ENCODE measurements around the gene ITLN1.

The ITLN1 gene

DNA sequence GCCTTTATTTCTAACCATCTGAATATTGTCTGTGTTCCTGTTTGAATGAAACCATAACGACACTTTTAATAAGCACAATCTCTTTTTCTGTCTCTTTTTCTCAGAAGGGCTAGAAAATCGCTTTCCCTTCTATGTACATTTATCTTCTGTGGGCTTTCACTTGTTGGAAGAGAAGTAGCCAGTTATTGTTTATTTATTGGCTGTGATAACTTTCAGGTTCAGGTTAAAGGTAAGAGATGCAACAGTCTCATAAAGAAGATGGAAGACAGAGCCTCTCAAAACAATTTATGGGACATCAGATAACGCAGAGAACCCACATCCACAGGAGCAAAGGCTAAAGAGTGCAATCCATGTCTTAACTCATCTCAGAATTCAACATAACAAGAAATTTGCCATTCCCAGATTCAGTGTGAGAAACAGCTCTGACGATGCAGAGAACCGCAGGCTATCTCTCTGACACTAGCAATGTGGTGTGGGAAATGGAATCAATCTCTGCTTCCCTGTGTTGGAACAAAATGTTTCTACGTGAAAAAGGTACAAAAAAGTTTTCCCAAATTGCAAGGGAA, 18.2 kb downstream of the ITLN1 start:
- TF ChIP-seq, protein P1, sequence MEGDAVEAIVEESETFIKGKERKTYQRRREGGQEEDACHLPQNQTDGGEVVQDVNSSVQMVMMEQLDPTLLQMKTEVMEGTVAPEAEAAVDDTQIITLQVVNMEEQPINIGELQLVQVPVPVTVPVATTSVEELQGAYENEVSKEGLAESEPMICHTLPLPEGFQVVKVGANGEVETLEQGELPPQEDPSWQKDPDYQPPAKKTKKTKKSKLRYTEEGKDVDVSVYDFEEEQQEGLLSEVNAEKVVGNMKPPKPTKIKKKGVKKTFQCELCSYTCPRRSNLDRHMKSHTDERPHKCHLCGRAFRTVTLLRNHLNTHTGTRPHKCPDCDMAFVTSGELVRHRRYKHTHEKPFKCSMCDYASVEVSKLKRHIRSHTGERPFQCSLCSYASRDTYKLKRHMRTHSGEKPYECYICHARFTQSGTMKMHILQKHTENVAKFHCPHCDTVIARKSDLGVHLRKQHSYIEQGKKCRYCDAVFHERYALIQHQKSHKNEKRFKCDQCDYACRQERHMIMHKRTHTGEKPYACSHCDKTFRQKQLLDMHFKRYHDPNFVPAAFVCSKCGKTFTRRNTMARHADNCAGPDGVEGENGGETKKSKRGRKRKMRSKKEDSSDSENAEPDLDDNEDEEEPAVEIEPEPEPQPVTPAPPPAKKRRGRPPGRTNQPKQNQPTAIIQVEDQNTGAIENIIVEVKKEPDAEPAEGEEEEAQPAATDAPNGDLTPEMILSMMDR (conservative IDR thresholded peaks at IDR 0.05; ENCODE audit: low read depth, low read length): no peak
- no peak overlapping the region for H3K9ac ChIP-seq
- H3K79me2 ChIP-seq (ENCODE audit: insufficient read depth, low read depth): no peaks in the 10 kb centered on the region
- no peaks in the 10 kb centered on the region for H4K20me1 ChIP-seq (ENCODE audit: insufficient read depth)
- H3K36me3 ChIP-seq (ENCODE audit: insufficient read depth): no peaks in the 10 kb centered on the region
- no peak overlapping the region for H3K27ac ChIP-seq
- no peaks in the 10 kb centered on the region for H3K27me3 ChIP-seq (ENCODE audit: insufficient read depth, low read depth)
- no peak overlapping the region for H3K4me2 ChIP-seq
- H3K4me3 ChIP-seq (IDR thresholded peaks at IDR 0.05; ENCODE audit: insufficient read depth, low read depth, low read length): no peak overlapping the region
- H3K4me1 ChIP-seq (ENCODE audit: low read depth, poor library complexity, severe bottlenecking): no peaks in the 10 kb centered on the region
- H2AFZ ChIP-seq (ENCODE audit: low read depth): no peak overlapping the region

DNA sequence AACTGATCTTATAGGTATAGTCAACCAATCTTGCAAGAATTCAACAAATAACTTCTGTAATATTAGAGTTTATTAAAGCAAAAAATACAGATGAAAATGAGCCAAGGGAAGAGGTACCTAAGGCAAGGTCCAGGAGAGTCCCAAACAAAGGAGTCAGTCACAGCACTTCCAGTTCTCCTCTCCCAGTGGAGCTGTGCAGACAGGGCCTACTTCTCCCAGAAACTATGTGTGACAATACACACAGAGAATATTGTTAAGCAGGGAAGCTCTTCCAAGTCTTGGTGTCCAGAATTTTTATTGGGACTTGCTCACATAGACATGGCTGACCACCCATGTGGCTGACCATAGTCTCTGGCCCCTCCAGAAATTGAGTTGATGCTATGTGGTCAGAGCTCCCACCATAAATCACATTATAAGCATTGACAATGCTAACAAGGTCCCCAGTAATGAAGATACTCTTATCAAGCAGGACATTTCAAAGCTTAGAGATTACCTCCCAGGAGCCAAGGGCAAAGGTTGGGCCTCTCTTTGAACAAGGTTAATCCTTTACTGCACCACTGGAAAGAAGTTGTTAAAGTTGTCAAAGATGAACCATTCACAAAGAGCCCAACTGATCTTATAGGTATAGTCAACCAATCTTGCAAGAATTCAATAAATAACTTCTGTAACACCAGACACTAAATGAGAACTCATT, 18.8 kb downstream of the ITLN1 start:
- Histone ChIP-seq H2AFZ (ENCODE audit: low read depth) (no peak overlapping the region), H3K27ac (no peak overlapping the region), H3K4me3 (IDR thresholded peaks at IDR 0.05; ENCODE audit: insufficient read depth, low read depth, low read length) (no peak overlapping the region), H3K36me3 (ENCODE audit: insufficient read depth) (no peaks in the 10 kb centered on the region), H3K27me3 (ENCODE audit: insufficient read depth, low read depth) (no peaks in the 10 kb centered on the region), H3K4me1 (ENCODE audit: low read depth, poor library complexity, severe bottlenecking) (no peaks in the 10 kb centered on the region), H3K4me2 (no peak overlapping the region), H4K20me1 (ENCODE audit: insufficient read depth) (no peaks in the 10 kb centered on the region), H3K79me2 (ENCODE audit: insufficient read depth, low read depth) (no peaks in the 10 kb centered on the region), H3K9ac (no peak overlapping the region)
- TF ChIP-seq, protein P1 (conservative IDR thresholded peaks at IDR 0.05; ENCODE audit: low read depth, low read length): no peak

DNA sequence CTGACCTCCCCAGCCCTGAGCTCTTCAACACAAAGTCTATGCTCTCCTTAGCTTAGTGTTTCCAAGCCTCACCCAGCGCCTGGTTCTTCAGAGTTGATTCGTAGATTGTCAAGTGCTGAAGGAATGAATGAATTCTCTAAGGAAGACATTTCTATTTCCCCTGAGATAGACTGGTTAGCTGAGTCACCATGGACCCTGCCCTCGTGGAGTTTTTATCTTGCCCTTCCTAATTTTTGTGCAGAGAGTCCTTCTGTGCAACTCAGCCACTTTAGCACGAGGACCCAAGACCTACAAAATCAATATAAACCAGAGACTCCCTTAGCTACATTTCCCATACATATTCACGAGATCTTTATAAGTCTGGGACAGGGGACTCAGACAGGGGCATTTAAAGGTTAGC, 19.6 kb downstream of the ITLN1 start:
- H3K9ac ChIP-seq: no peak overlapping the region
- no peak overlapping the region for H3K4me2 ChIP-seq
- H4K20me1 ChIP-seq (ENCODE audit: insufficient read depth): no peaks in the 10 kb centered on the region
- no peaks in the 10 kb centered on the region for H3K4me1 ChIP-seq (ENCODE audit: low read depth, poor library complexity, severe bottlenecking)
- no peaks in the 10 kb centered on the region for H3K27me3 ChIP-seq (ENCODE audit: insufficient read depth, low read depth)
- no peaks in the 10 kb centered on the region for H3K79me2 ChIP-seq (ENCODE audit: insufficient read depth, low read depth)
- no peaks in the 10 kb centered on the region for H3K36me3 ChIP-seq (ENCODE audit: insufficient read depth)
- no peak overlapping the region for H2AFZ ChIP-seq (ENCODE audit: low read depth)
- H3K27ac ChIP-seq: no peak overlapping the region
- TF ChIP-seq, protein P1 (conservative IDR thresholded peaks at IDR 0.05; ENCODE audit: low read depth, low read length): no peak
- no peak overlapping the region for H3K4me3 ChIP-seq (IDR thresholded peaks at IDR 0.05; ENCODE audit: insufficient read depth, low read depth, low read length)

DNA sequence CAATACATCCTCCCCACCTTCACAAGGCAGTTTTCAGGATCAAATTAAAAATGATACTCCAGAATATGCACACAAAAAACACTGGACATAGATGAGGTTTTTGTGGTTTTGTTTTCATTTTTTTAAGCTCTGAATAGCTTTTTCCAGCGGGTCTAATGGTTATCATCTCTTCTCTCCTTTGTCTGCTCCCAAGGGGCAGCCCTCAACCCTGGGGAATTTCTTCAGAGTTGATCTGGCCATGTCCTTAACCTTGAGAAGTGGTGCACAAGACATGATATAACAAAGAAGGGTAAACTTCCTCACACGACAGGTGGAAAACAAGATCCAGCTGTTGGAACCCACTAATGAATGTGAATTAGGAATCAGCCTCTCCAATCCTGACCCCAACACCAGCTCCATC, 20.8 kb downstream of the ITLN1 start:
- no peak overlapping the region for H3K4me3 ChIP-seq (IDR thresholded peaks at IDR 0.05; ENCODE audit: insufficient read depth, low read depth, low read length)
- H3K79me2 ChIP-seq (ENCODE audit: insufficient read depth, low read depth): no peaks in the 10 kb centered on the region
- H3K9ac ChIP-seq: no peak overlapping the region
- no peak overlapping the region for H3K4me2 ChIP-seq
- no peaks in the 10 kb centered on the region for H3K4me1 ChIP-seq (ENCODE audit: low read depth, poor library complexity, severe bottlenecking)
- no peak overlapping the region for H3K27ac ChIP-seq
- no peaks in the 10 kb centered on the region for H3K27me3 ChIP-seq (ENCODE audit: insufficient read depth, low read depth)
- no peaks in the 10 kb centered on the region for H4K20me1 ChIP-seq (ENCODE audit: insufficient read depth)
- H2AFZ ChIP-seq (ENCODE audit: low read depth): no peak overlapping the region
- TF ChIP-seq, protein P1 (conservative IDR thresholded peaks at IDR 0.05; ENCODE audit: low read depth, low read length): no peak
- H3K36me3 ChIP-seq (ENCODE audit: insufficient read depth): no peaks in the 10 kb centered on the region

Measured in KMS-11 (cell line).